MM.1S (cell line): ENCODE data around the gene XIRP2.

Source experiments
- CTCF ChIP-seq: fragments of 300-600 bp; sonication (generic); IDR thresholded peaks from 2 replicates; pipeline ENCODE4 v1.5.1; 2016; ENCODE audit warnings: antibody characterized with exemption, low read length, mixed read lengths
- EZH2 ChIP-seq: fragments of 300-600 bp; sonication (generic); optimal IDR thresholded peaks from 2 replicates; pipeline ENCODE3; 2017; ENCODE audit warnings: low read depth, mild to moderate bottlenecking, antibody characterized with exemption, low read length, mixed read lengths
- EZH2phosphoT487 ChIP-seq: fragments of 300-600 bp; sonication (generic); IDR thresholded peaks from 2 replicates; pipeline ENCODE4 v1.6.1; 2018; ENCODE audit warnings: antibody characterized with exemption, low read length

- no peak for TF ChIP-seq CTCF
- TF ChIP-seq EZH2 = no peak
- no peak for TF ChIP-seq EZH2phosphoT487
These were observed 56.6 kb downstream of the XIRP2 start for GRCh38 chr2:166944909-166945308.
